Measurements from ENCODE around the gene HLA-A. TPM values are rescaled to one million over a fixed set of nuclear protein-coding genes. Genes with fewer than 3 reads are reported as not detected.

Gene HLA-A
- total RNA-seq, 4 donors from 2014 or later = 160 to 722 (median 625) TPM

DNA sequence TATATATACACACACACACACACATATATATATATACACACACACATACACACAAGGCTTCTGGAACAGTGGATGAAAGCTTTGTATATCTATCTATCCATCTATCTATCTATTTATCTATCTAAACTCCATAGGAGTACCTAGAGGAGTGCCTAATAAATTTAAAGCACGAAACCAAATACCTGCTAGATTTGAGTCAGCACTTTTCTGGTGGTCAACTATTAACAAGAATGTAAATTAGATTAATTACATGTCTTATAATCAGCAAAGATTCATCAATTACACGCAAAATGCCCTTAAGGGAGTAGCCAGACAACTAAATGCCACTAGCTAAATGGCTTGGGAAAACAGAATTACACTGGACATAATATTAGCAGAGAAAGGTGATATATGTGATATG lies 26.6 kb downstream of the HLA-A start:
- Histone ChIP-seq H3K9me3 (no peaks in the 10 kb centered on the region), H3K27me3 (no peaks in the 10 kb centered on the region), H3K4me3 (no peak overlapping the region), H3K27ac (no peak overlapping the region), H3K36me3 (no peaks in the 10 kb centered on the region), H3K4me1 (peaks cover 0 to 4% of the 10 kb centered on the region in 2 donors)
- no peak for DNase-seq
- intact Hi-C loops (cut with DNase I; ENCODE audit: low total_unique reads) = loop anchor here (5.0 kb wide), 1 partner anchor 82 kb away; no protein-coding TSS in a partner anchor
- no peak for TF ChIP-seq POLR2A (IDR thresholded peaks at IDR 0.05)
- TF ChIP-seq, protein P1, sequence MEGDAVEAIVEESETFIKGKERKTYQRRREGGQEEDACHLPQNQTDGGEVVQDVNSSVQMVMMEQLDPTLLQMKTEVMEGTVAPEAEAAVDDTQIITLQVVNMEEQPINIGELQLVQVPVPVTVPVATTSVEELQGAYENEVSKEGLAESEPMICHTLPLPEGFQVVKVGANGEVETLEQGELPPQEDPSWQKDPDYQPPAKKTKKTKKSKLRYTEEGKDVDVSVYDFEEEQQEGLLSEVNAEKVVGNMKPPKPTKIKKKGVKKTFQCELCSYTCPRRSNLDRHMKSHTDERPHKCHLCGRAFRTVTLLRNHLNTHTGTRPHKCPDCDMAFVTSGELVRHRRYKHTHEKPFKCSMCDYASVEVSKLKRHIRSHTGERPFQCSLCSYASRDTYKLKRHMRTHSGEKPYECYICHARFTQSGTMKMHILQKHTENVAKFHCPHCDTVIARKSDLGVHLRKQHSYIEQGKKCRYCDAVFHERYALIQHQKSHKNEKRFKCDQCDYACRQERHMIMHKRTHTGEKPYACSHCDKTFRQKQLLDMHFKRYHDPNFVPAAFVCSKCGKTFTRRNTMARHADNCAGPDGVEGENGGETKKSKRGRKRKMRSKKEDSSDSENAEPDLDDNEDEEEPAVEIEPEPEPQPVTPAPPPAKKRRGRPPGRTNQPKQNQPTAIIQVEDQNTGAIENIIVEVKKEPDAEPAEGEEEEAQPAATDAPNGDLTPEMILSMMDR (IDR thresholded peaks at IDR 0.05) = no peak

DNA sequence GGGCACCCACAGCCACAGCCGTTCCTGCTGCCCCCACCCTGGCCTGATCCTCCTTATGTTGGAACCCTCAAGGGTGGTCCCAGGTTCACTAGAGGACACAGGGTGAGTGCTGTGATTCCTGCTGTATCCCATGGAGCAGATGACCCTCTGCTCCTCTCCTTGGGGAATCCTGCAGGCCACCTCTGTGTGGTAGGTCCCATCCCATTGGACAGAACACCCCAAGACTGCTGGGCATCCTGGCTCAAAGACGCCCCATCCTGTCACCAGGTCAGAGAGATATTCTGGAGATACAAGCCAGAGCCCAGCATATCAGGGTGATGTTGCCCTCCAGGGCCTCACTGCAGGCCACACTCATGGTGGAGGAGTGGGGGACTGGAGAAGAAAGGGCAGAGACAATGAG lies 28.4 kb downstream of the HLA-A start:
- Histone ChIP-seq H3K36me3 (no peaks in the 10 kb centered on the region), H3K4me1 (peaks cover 0 to 7% of the 10 kb centered on the region in 2 donors), H3K9me3 (no peaks in the 10 kb centered on the region), H3K4me3 (no peak overlapping the region), H3K27me3 (no peaks in the 10 kb centered on the region), H3K27ac (no peak overlapping the region)
- no peak for DNase-seq
- no peak for TF ChIP-seq POLR2A (IDR thresholded peaks at IDR 0.05)
- TF ChIP-seq, protein P1 (IDR thresholded peaks at IDR 0.05) = no peak
- intact Hi-C loops (cut with DNase I; ENCODE audit: low total_unique reads) = no loop called here

DNA sequence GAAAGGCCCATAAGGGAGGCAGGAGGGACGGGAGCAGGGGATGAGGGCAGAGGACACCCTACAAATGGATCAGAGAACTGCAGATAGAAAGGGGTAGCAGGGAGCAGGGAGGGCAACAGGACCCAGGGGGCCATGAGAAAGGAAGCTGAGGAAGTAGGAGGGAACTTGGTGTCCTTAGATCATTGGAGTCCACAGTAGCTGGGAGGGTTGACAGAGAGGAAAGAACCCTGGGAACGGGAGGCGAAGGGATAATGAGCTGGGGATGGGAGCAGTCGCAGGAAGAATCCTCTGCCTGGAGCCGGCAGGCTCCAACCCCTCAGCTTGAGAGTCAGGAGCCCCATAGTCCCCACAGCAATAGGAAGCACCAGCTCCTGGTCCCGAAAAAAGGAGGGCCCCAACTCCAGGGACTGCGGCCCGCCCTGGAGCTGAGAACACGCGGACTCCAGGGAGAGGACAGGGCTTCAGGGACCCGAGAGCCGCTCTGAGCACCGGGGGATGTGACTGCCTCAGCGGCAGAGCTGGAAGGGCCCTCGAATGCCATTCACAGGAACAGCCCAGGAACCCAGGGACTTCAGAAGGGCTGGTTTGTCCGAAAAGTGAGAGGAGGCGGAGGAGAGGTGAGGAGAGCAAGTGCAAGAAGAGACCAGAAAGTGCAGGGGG lies 32.7 kb downstream of the HLA-A start:
- no peak for DNase-seq
- TF ChIP-seq, protein P1 (IDR thresholded peaks at IDR 0.05) = no peak
- no peak for TF ChIP-seq POLR2A (IDR thresholded peaks at IDR 0.05)
- Histone ChIP-seq H3K4me3 (peak overlapping the region; percentile 49 to 53), H3K27me3 (no peaks in the 10 kb centered on the region), H3K9me3 (no peaks in the 10 kb centered on the region), H3K27ac (peak overlapping the region in 1 of 2 donors; percentile 18), H3K36me3 (no peaks in the 10 kb centered on the region), H3K4me1 (peaks cover 0 to 7% of the 10 kb centered on the region in 2 donors)
- intact Hi-C loops (cut with DNase I; ENCODE audit: low total_unique reads) = no loop called here

DNA sequence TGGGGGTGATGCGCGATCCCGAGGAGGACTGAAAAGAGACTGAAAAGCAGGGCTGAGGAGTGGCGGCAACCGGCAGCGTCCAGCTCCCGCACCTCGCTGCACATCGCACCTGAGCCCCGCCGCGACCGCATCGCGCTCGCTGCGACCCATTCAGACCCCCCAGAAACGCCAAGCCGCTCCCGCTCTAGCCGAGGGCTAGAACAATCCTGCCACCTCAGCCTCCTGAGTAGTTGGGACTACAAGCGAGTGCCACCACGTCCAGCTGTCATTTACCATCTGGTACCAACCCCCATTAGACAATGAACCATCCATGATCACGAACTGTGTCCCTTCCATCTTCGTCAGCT lies 33.2 kb downstream of the HLA-A start:
- intact Hi-C loops (cut with DNase I; ENCODE audit: low total_unique reads) = no loop called here
- H3K4me3 ChIP-seq = peak overlapping the region; percentile 49 to 53
- H3K9me3 ChIP-seq = no peaks in the 10 kb centered on the region
- TF ChIP-seq, protein P1 (IDR thresholded peaks at IDR 0.05) = no peak
- no peak for TF ChIP-seq POLR2A (IDR thresholded peaks at IDR 0.05)
- no peak for DNase-seq
- H3K27ac ChIP-seq = peak overlapping the region in 1 of 2 donors; percentile 18
- no peaks in the 10 kb centered on the region for H3K27me3 ChIP-seq
- no peaks in the 10 kb centered on the region for H3K36me3 ChIP-seq
- peaks cover 0 to 7% of the 10 kb centered on the region in 2 donors for H3K4me1 ChIP-seq

DNA sequence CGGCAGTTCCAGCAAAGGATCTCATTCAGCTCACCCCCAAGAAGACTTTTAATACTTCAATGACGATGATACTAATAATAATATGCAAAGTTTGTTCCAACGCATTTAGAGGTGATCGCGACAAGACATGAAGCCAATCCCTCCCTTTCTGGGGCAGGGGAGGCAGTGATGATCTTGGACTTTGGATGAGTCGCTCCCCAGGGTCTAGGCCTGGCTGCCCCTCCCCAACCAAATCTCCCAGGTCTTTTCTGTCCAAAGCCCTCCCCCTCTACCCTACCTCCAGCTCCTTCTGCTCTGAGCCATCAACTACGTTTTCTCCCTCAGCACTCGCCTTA lies 33.9 kb downstream of the HLA-A start:
- Histone ChIP-seq H3K27ac (peak overlapping the region; percentile 88 to 93), H3K4me3 (peak overlapping the region; percentile 49 to 53), H3K9me3 (no peaks in the 10 kb centered on the region), H3K4me1 (peaks cover 0 to 7% of the 10 kb centered on the region in 2 donors), H3K36me3 (no peaks in the 10 kb centered on the region), H3K27me3 (no peaks in the 10 kb centered on the region)
- TF ChIP-seq, protein P1 (IDR thresholded peaks at IDR 0.05) = no peak
- TF ChIP-seq POLR2A (IDR thresholded peaks at IDR 0.05) = no peak
- no peak for DNase-seq
- intact Hi-C loops (cut with DNase I; ENCODE audit: low total_unique reads) = no loop called here
